ENCODE results near the gene MLX. TPM values are rescaled to one million over a fixed set of nuclear protein-coding genes. Genes with fewer than 3 reads are reported as not detected.

MLX gene
- total RNA-seq, 4 donors from 2014 or later, result 81.3 to 191 (median 143) TPM

GRCh38 chr17:42518755-42519545, 48.0 kb upstream of the MLX start:
- H3K27me3 ChIP-seq, result no peaks in the 10 kb centered on the region
- intact Hi-C loops (cut with DNase I; ENCODE audit: low total_unique reads) (no loop called here), in situ Hi-C loops (cut with MboI; ENCODE audit: low pct_ligation_motif_present in 1 of 4, low pct_unique_long_range_greater_than_20kb in 1 of 4, low sequenced_read_pairs in 3 of 4) (loop anchor here in 2 of 4 donors (25.0 kb wide), 3 partner anchors 107 to 207 kb away; partner anchors contain the start of gene CAVIN1 (in 1 of the 2))
- TF ChIP-seq POLR2AphosphoS5 (IDR thresholded peaks at IDR 0.05) (peak in 2 of 3 donors; percentile 43 to 52), CTCF (IDR thresholded peaks at IDR 0.05) (no peak)
- no peak overlapping the region for H3K4me3 ChIP-seq
- peaks cover 48 to 63% (median 60%) of the 10 kb centered on the region in 4 donors for H3K4me1 ChIP-seq
- peak overlapping the region; percentile 89 to 98 (median 92) for H3K27ac ChIP-seq
- peaks cover 0 to 9% (median 0%) of the 10 kb centered on the region in 4 donors for H3K36me3 ChIP-seq
- peak; percentile 91 for DNase-seq
- H3K9me3 ChIP-seq, result no peaks in the 10 kb centered on the region
- WGBS, 2 donors (ENCODE audit: low coverage in 1 of 2), result 21 to 34% methylated on average over 3 to 6 of the region's 6 CpGs

- WGBS, 2 donors (ENCODE audit: low coverage in 1 of 2), result 37 to 40% methylated on average over 1 to 12 of the region's 12 CpGs
- in situ Hi-C loops (cut with MboI; ENCODE audit: low pct_ligation_motif_present in 1 of 4, low pct_unique_long_range_greater_than_20kb in 1 of 4, low sequenced_read_pairs in 3 of 4) (loop anchor here (10.0 to 25.0 kb wide), 5 partner anchors 85 to 208 kb away; partner anchors contain the start of gene CAVIN1 (in 1 of the 4)), intact Hi-C loops (cut with DNase I; ENCODE audit: low total_unique reads) (loop anchor here (10.0 kb wide), 1 partner anchor 95 kb away; the partner anchor contains the start of gene CAVIN1)
- Histone ChIP-seq H3K27me3 (no peaks in the 10 kb centered on the region), H3K4me3 (no peak overlapping the region), H3K36me3 (peaks cover 0 to under 1% (median 0%) of the 10 kb centered on the region in 4 donors), H3K4me1 (peaks cover 48 to 63% (median 60%) of the 10 kb centered on the region in 4 donors), H3K9me3 (no peaks in the 10 kb centered on the region), H3K27ac (peak overlapping the region; percentile 89 to 98 (median 92))
- peak; percentile 42 for TF ChIP-seq EP300 (IDR thresholded peaks at IDR 0.05; ENCODE audit: low read depth)
- peak; percentile 66 to 78 (median 74) for TF ChIP-seq POLR2AphosphoS5 (IDR thresholded peaks at IDR 0.05)
- no peak for TF ChIP-seq POLR2A (IDR thresholded peaks at IDR 0.05)
- peak; percentile 85 for DNase-seq
Observed at GRCh38 chr17:42519546-42520491, 47.1 kb upstream of the MLX start.

- in situ Hi-C loops (cut with MboI; ENCODE audit: low pct_ligation_motif_present in 1 of 4, low pct_unique_long_range_greater_than_20kb in 1 of 4, low sequenced_read_pairs in 3 of 4), result loop anchor here (10.0 to 25.0 kb wide), 5 partner anchors 86 to 208 kb away; partner anchors contain the start of gene CAVIN1 (in 1 of the 4)
- Histone ChIP-seq H3K36me3 (no peaks in the 10 kb centered on the region), H3K27ac (peak overlapping the region; percentile 89 to 98 (median 92)), H3K4me1 (peaks cover 48 to 63% (median 60%) of the 10 kb centered on the region in 4 donors), H3K27me3 (no peaks in the 10 kb centered on the region), H3K9me3 (no peaks in the 10 kb centered on the region), H3K4me3 (no peak overlapping the region)
- no peak for DNase-seq
- intact Hi-C loops (cut with DNase I; ENCODE audit: low total_unique reads), result loop anchor here (10.0 kb wide), 1 partner anchor 96 kb away; the partner anchor contains the start of gene CAVIN1
- TF ChIP-seq CTCF (IDR thresholded peaks at IDR 0.05), result no peak
- TF ChIP-seq POLR2AphosphoS5 (IDR thresholded peaks at IDR 0.05), result no peak
- TF ChIP-seq EP300 (IDR thresholded peaks at IDR 0.05; ENCODE audit: low read depth), result no peak
- TF ChIP-seq POLR2A (IDR thresholded peaks at IDR 0.05), result no peak
- 46 to 61% methylated on average over 2 to 9 of the region's 9 CpGs for WGBS, 2 donors (ENCODE audit: low coverage in 1 of 2)
Observed at GRCh38 chr17:42520540-42520951, 46.4 kb upstream of the MLX start.

- no peak overlapping the region for H3K4me3 ChIP-seq
- H3K4me1 ChIP-seq, result peaks cover 51 to 68% (median 62%) of the 10 kb centered on the region in 4 donors
- 57 to 72% methylated on average over 1 to 8 of the region's 8 CpGs for WGBS, 2 donors (ENCODE audit: low coverage in 1 of 2)
- in situ Hi-C loops (cut with MboI; ENCODE audit: low pct_ligation_motif_present in 1 of 4, low pct_unique_long_range_greater_than_20kb in 1 of 4, low sequenced_read_pairs in 3 of 4) (loop anchor here (10.0 to 25.0 kb wide), 5 partner anchors 86 to 209 kb away; partner anchors contain the start of gene CAVIN1 (in 1 of the 4)), intact Hi-C loops (cut with DNase I; ENCODE audit: low total_unique reads) (loop anchor here (10.0 kb wide), 1 partner anchor 96 kb away; the partner anchor contains the start of gene CAVIN1)
- H3K27ac ChIP-seq, result peak overlapping the region; percentile 89 to 98 (median 92)
- DNase-seq, result no peak
- no peaks in the 10 kb centered on the region for H3K9me3 ChIP-seq
- H3K27me3 ChIP-seq, result no peaks in the 10 kb centered on the region
- no peaks in the 10 kb centered on the region for H3K36me3 ChIP-seq
- TF ChIP-seq EP300 (IDR thresholded peaks at IDR 0.05; ENCODE audit: low read depth) (no peak), POLR2AphosphoS5 (IDR thresholded peaks at IDR 0.05) (no peak), CTCF (IDR thresholded peaks at IDR 0.05) (no peak), POLR2A (IDR thresholded peaks at IDR 0.05) (no peak)
Observed at GRCh38 chr17:42521036-42521435, 45.9 kb upstream of the MLX start.

All from transverse colon (tissue), 4 donors.